Panc1 (cell line): ENCODE results near the gene HTR2B.

Experiments used
- CTCF ChIP-seq: fragments of 450-650 bp; IDR thresholded peaks from 2 replicates; pipeline ENCODE4 v1.5.1; 2017; ENCODE audit warnings: mild to moderate bottlenecking
- POLR2AphosphoS5 ChIP-seq: IDR thresholded peaks from 2 replicates; pipeline ENCODE4 v1.6.1; 2012; ENCODE audit warnings: mild to moderate bottlenecking, low read depth, low read length, moderate library complexity

GRCh38 chr2:231118614-231118942 is 6.3 kb downstream of the HTR2B start:
- no peak for TF ChIP-seq POLR2AphosphoS5
- no peak for TF ChIP-seq CTCF
